GM21360 (cell line): ENCODE measurements around the gene SLC25A21.
"Not testable (repeated sequence)": the region's sequence is repeated elsewhere in the genome, so short reads cannot be mapped to it uniquely, and the experiment has no call there.

Source experiments
- ATAC-seq: cut with Tn5 transposase; IDR thresholded peaks from one replicate; pipeline ENCODE4 v1.9.1; 2021; ENCODE audit warnings: mild to moderate bottlenecking, moderate library complexity; ENCODE audit not compliant: unreplicated experiment

The SLC25A21 gene

GRCh38 chr14:36996133-36996856 is 176.1 kb downstream of the SLC25A21 start:
- no peak for ATAC-seq

GRCh38 chr14:36989806-36990205 is 182.6 kb downstream of the SLC25A21 start:
- no peak for ATAC-seq

GRCh38 chr14:36988989-36989388 is 183.4 kb downstream of the SLC25A21 start:
- ATAC-seq: no peak

DNA sequence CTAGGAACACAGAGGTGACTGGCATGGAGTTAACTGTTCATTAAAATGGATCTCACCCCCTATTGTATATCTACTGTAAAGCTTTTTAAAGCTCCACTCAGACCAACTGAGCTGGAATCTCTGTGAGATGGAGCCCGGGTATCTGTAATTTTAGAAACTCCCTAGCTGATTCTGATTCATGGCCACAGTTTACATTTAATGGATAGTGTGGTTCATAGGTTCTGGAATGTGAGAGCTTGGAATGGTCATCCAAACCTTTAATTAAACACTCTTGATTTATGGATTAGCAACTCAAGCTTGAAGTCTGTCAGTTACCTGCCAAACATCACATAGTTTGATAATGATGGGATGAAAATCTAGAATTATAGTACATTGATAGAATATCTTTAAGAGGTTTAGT is 183.8 kb downstream of the SLC25A21 start:
- no peak for ATAC-seq

- ATAC-seq: no peak
These were observed 186.0 kb downstream of the SLC25A21 start for GRCh38 chr14:36986407-36986806.

DNA sequence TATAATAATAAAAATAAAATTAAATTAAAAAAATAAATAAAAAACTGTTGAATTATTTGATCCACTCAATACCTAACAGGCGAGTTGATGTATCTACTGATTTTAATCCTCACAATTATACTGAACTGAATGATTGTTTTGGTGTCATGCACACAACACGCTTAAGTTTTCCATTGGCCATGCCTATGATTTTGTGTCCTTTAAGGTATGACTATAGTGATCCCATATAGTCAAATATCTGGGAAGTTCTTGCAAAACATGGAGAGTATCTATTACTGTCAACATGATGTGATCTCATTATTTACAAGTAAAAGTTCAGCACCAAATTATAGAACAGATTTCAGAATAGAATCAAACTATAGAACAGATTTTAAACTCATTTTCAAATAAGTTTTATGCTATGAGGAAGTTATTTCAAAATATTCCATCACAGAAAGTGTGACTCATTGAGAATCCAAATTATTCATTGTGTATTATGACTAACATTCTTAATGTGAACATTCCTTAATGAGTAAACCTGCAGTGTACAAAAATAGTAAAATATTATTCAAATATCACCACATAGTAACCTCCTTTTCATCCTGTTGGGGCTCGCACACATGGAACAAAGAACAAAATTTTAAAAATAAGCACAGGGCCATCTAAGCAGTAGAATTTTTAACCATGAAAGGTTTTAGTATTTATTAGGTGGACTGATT is 190.4 kb downstream of the SLC25A21 start:
- ATAC-seq: no peak

- not testable (repeated sequence) for ATAC-seq
These were observed 192.0 kb downstream of the SLC25A21 start for GRCh38 chr14:36980413-36980812.

- no peak for ATAC-seq
These were observed 192.5 kb downstream of the SLC25A21 start for GRCh38 chr14:36979863-36980262.

GRCh38 chr14:36976571-36977023 is 195.8 kb downstream of the SLC25A21 start:
- no peak for ATAC-seq

DNA sequence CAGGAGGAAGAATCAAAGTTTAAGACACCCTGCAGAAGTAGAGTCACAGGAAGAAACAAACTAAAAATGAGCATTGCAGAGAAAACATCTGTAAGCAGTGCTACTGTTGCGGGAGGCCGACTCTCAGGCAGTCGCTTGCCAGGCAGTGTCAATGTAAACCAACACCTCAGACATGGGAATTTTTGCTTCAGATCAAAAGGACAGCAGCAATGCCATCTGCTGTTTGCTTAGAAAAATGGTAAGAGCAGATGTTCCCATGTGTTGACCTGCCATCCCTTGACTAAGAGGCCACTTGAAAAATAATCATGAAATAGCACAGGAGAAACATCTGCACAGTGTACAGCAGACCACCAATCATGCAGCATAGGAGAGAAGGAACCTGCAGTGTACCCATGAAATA is 196.6 kb downstream of the SLC25A21 start:
- ATAC-seq: no peak

GRCh38 chr14:36974985-36975384 is 197.4 kb downstream of the SLC25A21 start:
- ATAC-seq: no peak

GRCh38 chr14:36973806-36974442 is 198.5 kb downstream of the SLC25A21 start:
- ATAC-seq: no peak

GRCh38 chr14:36971263-36971855 is 201.0 kb downstream of the SLC25A21 start:
- no peak for ATAC-seq

DNA sequence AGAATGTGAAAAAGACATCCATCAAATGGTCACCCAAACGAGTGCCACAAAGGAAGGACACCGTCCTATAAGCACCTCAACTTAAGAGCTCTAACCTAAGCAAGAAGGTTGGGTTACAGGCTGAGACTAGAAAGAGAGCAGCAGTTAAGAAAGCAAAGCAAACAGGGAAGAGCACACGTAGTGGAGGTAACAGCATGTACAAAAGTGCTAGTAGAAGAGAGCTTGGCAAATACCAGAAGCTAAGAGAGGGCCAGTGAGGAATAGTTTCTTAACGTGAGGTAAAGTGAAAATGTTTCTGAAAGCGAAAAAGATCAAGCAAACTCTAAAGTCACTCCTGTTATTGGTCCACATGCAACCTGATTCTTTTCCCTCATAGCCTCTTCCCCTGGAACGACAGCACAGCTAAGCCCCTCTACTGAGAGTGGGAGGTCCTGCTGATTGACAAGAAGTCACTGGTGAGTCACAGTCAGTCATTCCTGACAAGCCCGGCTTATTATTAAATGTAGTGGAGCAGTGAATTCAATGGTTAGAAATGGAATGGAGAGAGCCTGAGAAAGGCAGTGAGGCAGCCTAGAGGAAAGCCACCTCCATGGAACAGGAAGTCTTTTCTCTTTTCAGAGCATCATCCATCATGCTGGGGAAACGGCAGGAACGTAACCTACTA is 204.4 kb downstream of the SLC25A21 start:
- ATAC-seq: no peak

DNA sequence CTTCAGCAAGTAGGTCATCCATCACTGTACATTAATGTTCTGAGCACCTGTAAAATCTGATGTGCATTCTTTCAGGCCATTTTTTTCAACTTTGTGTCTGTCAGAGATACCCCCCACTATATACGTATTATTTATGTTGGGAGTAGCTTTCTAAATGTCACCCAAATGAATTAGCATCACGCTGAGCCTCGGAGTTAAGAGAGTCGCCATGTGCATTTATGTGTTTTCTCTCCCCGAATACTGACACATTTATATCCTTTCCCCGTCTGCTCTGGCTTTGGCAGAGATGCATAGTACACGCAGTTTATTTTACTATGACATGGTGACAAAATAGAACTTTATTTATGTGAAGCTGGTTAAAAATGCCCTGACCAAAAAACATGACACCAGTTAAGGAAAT is 216.4 kb downstream of the SLC25A21 start:
- no peak for ATAC-seq

GRCh38 chr14:36955376-36955775 is 217.0 kb downstream of the SLC25A21 start:
- ATAC-seq: no peak

GRCh38 chr14:36952689-36953088 is 219.7 kb downstream of the SLC25A21 start:
- ATAC-seq: no peak

GRCh38 chr14:36951380-36951911 is 221.0 kb downstream of the SLC25A21 start:
- no peak for ATAC-seq

DNA sequence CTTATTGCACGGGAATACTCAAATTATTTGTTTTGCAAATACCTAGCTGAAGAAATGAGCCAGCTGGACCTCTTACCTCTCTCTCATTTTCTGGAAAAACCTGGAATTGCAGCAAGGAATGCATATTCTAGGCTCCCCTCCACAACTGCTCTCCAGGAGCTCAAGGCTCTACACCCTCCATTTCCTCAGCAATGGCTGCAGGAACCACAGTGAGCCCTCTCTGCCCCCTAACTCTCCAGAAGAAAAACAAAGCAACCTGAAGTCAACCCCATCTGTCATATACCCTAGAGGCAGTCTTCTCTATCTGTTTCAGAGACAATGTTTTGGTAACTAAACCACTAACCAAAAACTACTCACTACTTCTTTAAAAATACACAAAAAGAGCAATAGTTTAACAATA is 221.6 kb downstream of the SLC25A21 start:
- ATAC-seq: no peak

DNA sequence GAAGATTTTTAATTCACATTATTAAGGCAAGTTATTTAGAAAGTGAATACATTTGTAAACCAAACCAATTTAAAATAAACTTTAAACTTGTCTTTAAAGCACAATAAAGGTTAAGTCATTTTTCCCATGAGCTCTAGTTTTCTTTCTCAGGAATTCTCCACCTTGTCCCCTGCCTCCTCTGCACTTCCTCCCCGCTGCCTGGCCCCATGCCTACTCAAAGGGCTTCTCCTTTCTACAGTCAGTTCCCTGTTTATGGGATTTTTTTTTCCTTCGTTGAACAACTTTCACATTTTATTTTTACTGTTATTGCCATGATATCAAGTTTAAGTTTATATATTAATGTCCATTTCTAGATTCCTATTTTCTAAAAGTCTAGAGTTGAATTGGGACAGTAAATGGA is 223.0 kb downstream of the SLC25A21 start:
- no peak for ATAC-seq
